ENCODE measurements around the gene HNRNPF. TPM values are rescaled to one million over a fixed set of nuclear protein-coding genes. Genes with fewer than 3 reads are reported as not detected.
A peak's percentile ranks its signal among the peaks of the same experiment; 100 is the strongest.

HNRNPF gene
- total RNA-seq, 1 donor from 2014 or later: 351 TPM

DNA sequence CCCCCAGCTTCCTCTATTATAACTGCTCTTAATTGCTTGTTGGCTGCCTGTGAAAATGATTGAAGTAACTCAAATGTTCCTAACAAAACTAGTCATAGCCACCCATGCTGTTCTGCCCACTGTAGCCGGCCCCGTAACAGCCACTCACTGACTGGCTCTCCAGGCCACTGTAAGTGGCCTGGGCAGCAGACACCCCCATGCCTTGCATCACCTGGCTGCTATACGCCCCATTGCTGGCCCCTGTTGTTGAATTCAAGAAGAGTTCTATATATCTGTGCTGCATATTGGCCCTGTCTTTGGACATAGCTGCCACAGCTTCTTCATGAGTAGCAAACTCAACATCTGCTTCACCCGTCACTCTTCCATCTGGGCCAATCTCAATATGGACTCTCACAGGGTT lies 22.4 kb downstream of the HNRNPF start:
- no peak overlapping the region for H3K4me3 ChIP-seq (ENCODE audit: low read depth, low read length)
- TF ChIP-seq, protein P1, sequence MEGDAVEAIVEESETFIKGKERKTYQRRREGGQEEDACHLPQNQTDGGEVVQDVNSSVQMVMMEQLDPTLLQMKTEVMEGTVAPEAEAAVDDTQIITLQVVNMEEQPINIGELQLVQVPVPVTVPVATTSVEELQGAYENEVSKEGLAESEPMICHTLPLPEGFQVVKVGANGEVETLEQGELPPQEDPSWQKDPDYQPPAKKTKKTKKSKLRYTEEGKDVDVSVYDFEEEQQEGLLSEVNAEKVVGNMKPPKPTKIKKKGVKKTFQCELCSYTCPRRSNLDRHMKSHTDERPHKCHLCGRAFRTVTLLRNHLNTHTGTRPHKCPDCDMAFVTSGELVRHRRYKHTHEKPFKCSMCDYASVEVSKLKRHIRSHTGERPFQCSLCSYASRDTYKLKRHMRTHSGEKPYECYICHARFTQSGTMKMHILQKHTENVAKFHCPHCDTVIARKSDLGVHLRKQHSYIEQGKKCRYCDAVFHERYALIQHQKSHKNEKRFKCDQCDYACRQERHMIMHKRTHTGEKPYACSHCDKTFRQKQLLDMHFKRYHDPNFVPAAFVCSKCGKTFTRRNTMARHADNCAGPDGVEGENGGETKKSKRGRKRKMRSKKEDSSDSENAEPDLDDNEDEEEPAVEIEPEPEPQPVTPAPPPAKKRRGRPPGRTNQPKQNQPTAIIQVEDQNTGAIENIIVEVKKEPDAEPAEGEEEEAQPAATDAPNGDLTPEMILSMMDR (IDR thresholded peaks at IDR 0.05; ENCODE audit: insufficient read depth, low read length, severe bottlenecking): no peak
- no peaks in the 10 kb centered on the region for H3K27me3 ChIP-seq (ENCODE audit: control insufficient read depth, insufficient read depth, low read length)
- FAIRE-seq (no peak), DNase-seq (ENCODE audit: low read depth) (no peak)
- peaks cover 23% of the 10 kb centered on the region for H3K36me3 ChIP-seq (ENCODE audit: control insufficient read depth, insufficient read depth, low read length)

DNA sequence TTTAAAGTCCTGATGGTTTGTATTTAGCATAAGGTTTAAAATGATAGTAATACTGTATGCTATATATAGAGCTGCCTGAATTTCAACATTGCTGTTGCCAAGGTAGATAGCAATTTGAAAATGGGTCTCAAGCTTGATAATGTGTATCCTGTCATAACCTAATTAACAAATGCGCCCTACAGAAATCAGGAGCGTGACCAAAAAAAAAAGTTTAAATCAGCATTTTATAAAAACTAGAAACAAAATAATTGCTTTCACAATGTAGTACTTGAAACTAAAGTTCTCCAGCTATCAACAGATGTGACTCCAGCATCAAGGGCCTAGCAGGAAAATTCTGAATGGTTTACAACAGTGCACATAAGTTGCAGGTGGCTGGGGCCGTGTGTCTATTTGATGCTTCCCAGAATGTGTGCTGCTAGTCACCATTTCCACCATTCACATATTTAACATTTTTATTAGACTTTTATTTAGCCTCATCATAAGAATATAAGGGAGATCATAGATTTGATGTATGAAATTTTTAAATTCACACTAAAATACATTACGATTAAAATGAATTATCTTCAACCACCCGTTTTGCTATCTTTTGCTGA lies 23.5 kb downstream of the HNRNPF start:
- no peak for FAIRE-seq
- H3K27me3 ChIP-seq (ENCODE audit: control insufficient read depth, insufficient read depth, low read length): no peaks in the 10 kb centered on the region
- H3K36me3 ChIP-seq (ENCODE audit: control insufficient read depth, insufficient read depth, low read length): peaks cover 19% of the 10 kb centered on the region
- H3K4me3 ChIP-seq (ENCODE audit: low read depth, low read length): no peak overlapping the region
- TF ChIP-seq, protein P1 (IDR thresholded peaks at IDR 0.05; ENCODE audit: insufficient read depth, low read length, severe bottlenecking): no peak
- DNase-seq (ENCODE audit: low read depth): no peak

DNA sequence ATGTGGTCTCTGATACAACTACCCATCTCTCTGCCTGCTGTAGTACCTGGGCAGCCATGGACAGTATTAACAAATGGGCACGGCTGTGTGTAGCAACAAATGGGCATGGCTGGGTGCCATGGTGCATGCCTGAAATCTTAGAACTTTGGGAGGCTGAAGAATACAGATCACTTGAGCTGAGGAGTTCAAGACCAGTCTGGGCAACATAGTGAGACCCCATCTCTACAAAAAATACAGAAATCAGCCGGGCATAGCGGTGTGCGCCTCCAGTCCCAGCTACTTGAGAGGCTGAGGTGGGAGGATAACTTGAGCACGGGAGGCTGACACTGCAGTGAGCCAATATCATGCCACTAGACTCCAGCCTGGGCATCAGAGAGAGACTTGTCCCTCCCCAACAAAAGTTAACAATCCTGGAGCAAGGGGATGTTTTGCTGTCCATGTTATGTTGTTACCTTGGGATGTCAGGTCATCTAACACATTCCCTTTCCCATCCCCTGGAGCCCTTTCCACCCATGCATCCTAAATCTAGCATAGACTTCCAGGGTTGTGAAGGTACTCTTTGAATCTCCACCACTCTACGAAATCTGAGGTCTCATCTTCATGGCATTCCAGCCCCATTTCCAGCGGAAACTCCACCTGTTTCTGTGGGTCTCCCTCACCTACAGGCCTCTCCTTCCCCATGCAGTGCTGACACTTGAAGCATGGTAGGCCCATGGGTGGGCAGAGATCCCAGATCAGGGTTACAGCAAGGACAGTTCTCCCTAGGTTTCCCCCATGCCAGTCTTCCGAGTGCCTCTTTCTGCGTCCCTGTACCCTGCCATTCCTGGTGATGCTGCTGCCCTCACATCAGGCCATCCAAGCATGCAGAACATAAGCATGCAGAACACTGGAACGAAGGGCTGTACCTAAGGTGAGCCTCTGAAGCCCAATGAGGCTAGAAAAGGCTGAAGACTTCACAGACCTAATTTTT lies 24.4 kb downstream of the HNRNPF start:
- H3K4me3 ChIP-seq (ENCODE audit: low read depth, low read length): no peak overlapping the region
- H3K36me3 ChIP-seq (ENCODE audit: control insufficient read depth, insufficient read depth, low read length): peaks cover 13% of the 10 kb centered on the region
- no peak for FAIRE-seq
- DNase-seq (ENCODE audit: low read depth): no peak
- no peaks in the 10 kb centered on the region for H3K27me3 ChIP-seq (ENCODE audit: control insufficient read depth, insufficient read depth, low read length)
- TF ChIP-seq, protein P1 (IDR thresholded peaks at IDR 0.05; ENCODE audit: insufficient read depth, low read length, severe bottlenecking): no peak

DNA sequence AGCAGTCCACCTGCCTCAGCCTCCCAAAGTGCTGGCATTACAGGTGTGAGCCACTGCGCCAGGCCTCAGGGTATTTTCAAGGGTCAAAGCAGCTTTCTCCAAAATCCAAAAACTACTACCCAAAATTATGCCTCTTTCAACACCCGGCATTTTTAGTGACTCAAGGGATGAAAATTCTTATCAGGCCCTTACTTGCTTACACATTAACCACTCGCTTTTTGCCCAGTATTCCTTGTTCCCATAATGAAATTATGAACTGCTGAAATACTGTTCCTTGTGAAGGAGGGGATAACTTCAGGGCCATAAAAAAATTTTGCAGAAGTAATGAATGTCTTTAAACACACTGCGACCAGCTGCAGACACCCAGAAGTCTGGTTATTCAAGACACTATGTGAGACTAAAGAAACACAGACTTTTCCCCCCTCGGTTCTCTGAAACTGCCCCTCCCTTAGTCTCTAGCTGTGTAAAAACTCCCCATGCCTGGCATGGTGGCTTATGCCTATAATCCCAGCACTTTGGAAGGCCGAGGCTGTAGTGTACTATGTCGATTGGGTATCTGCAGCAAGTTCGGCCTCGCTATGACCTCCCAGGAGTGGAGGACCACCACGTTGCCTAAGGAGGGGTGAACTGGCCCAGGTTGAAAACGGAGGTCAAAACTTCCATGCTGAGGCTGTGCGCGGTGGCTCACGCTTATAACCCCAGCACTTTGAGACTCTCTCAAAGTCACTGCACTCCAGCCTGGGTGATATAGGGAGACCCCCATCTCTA lies 25.6 kb downstream of the HNRNPF start:
- DNase-seq (ENCODE audit: low read depth) (peak; percentile 49), FAIRE-seq (no peak)
- Histone ChIP-seq H3K27me3 (ENCODE audit: control insufficient read depth, insufficient read depth, low read length) (no peaks in the 10 kb centered on the region), H3K36me3 (ENCODE audit: control insufficient read depth, insufficient read depth, low read length) (peaks cover 11% of the 10 kb centered on the region), H3K4me3 (ENCODE audit: low read depth, low read length) (no peak overlapping the region)
- TF ChIP-seq, protein P1 (IDR thresholded peaks at IDR 0.05; ENCODE audit: insufficient read depth, low read length, severe bottlenecking): no peak

DNA sequence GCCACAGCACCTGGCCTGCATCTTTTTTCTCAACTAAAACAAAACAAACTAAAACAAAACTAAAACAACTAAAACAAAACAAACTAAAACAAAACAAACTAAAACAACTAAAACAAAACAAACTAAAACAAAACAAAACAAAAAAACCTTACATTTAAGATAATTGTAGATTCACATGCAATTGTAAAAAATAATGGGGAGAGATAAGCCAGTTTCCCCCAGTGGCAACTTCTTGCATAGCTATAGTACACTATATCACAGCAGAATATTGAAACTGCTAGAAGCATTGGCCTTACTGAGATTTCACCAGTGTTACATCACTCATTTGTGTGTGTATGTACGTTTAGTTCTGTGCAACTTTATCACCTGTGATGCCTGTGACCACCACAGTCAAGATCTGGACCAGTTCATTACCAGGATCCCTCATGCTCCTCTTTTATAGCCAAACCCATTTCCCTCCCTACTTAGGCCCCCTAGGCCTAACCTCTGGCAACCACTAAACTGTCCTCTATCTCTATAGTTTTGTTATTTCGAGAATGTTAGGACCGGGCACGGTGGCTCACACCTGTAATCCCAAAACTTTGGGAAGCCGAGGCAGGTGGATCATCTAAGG lies 28.3 kb downstream of the HNRNPF start:
- TF ChIP-seq, protein P1 (IDR thresholded peaks at IDR 0.05; ENCODE audit: insufficient read depth, low read length, severe bottlenecking): peak; percentile 12
- FAIRE-seq (no peak), DNase-seq (ENCODE audit: low read depth) (no peak)
- no peaks in the 10 kb centered on the region for H3K27me3 ChIP-seq (ENCODE audit: control insufficient read depth, insufficient read depth, low read length)
- H3K36me3 ChIP-seq (ENCODE audit: control insufficient read depth, insufficient read depth, low read length): peaks cover 1% of the 10 kb centered on the region
- no peak overlapping the region for H3K4me3 ChIP-seq (ENCODE audit: low read depth, low read length)

Data from bronchial epithelial cell (primary cell).